T-cell (primary cell): ENCODE results near the gene RPUSD3. TPM values are rescaled to one million over a fixed set of nuclear protein-coding genes. Genes with fewer than 3 reads are reported as not detected.
"Not testable (repeated sequence)": the region's sequence is repeated elsewhere in the genome, so short reads cannot be mapped to it uniquely, and the experiment has no call there.

Experiments used
- ATAC-seq, 4 experiments: fragments of 200-7000 bp in 3 of 4; fragments of 150-1000 bp in 1 of 4; cut with Tn5 transposase; replicated peaks in 1 of 4; 1 replicate in 3 of 4; 2 replicates in 1 of 4; pipeline ENCODE4 v1.10.0; 2021; ENCODE audit warnings: moderate library complexity in 3 of 4, mild to moderate bottlenecking in 2 of 4, moderate number of reproducible peaks in 1 of 4
- CTCF ChIA-PET, 2 donors: fragments of 300-600 bp; sonication (Branson Sonifier 250); formaldehyde crosslinking; loops; one replicate each; lab custom pipeline; 2022; ENCODE audit warnings: antibody characterized with exemption in 2 of 2; lab: Charles Lee
- POLR2A ChIA-PET, 2 donors: fragments of 300-600 bp; sonication (Branson Sonifier 250); formaldehyde crosslinking; loops; one replicate each; lab custom pipeline; 2022; ENCODE audit warnings: antibody characterized with exemption in 2 of 2; lab: Charles Lee
- DNase-seq, 35 experiments: peaks; one replicate each; pipeline versions ENCODE4 v3.0.0 to v3.0.0-alpha.2; 2013 to 2023
- H3K27ac ChIP-seq: one replicate; pipeline ENCODE4 v1.5.1; 2013; ENCODE audit warnings: low read length
- H3K27me3 ChIP-seq, 2 experiments: replicated peaks in 1 of 2; 1 replicate in 1 of 2; 2 replicates in 1 of 2; pipeline versions ENCODE4 v1.6.1 to v1.7.0; 2013; ENCODE audit warnings: low read length in 1 of 2, mixed read lengths in 1 of 2; ENCODE audit not compliant: control insufficient read depth in 2 of 2, insufficient read depth in 2 of 2; ENCODE audit errors: extremely low read depth in 1 of 2
- H3K36me3 ChIP-seq, 2 donors: 1 replicate in 1 of 2; 2 replicates in 1 of 2; pipeline versions ENCODE4 v1.6.1 to v1.7.0; 2013; ENCODE audit warnings: low read length in 1 of 2; ENCODE audit not compliant: control insufficient read depth in 2 of 2, insufficient read depth in 1 of 2; ENCODE audit errors: extremely low read depth in 1 of 2
- H3K4me1 ChIP-seq, 2 experiments: 1 replicate in 1 of 2; 2 replicates in 1 of 2; pipeline versions ENCODE4 v1.6.1 to v1.7.0; 2013; ENCODE audit warnings: low read length in 2 of 2, mixed read lengths in 1 of 2; ENCODE audit not compliant: insufficient read depth in 2 of 2, control insufficient read depth in 1 of 2; ENCODE audit errors: extremely low read depth in 1 of 2
- H3K4me3 ChIP-seq, 2 donors: 1 replicate in 1 of 2; 2 replicates in 1 of 2; pipeline versions ENCODE4 v1.5.1 to v1.7.0; 2013; ENCODE audit warnings: mild to moderate bottlenecking in 2 of 2, low read length in 1 of 2, moderate library complexity in 1 of 2; ENCODE audit not compliant: control insufficient read depth in 1 of 2; ENCODE audit errors: extremely low read depth in 1 of 2
- H3K9me3 ChIP-seq: 2 replicates; pipeline ENCODE4 v1.7.0; 2013
- H3K27ac Mint-ChIP-seq, 2 donors: one replicate each; pipeline ENCODE4 v1.8.0; 2020 to 2021; ENCODE audit warnings: mild to moderate bottlenecking in 2 of 2, mixed read lengths in 2 of 2
- H3K27me3 Mint-ChIP-seq, 2 donors: one replicate each; pipeline ENCODE4 v1.8.0; 2021 to 2022; ENCODE audit warnings: mixed read lengths in 2 of 2
- H3K36me3 Mint-ChIP-seq: one replicate; pipeline ENCODE4 v1.8.0; 2021; ENCODE audit warnings: mixed read lengths
- H3K4me1 Mint-ChIP-seq, 3 donors: one replicate each; pipeline ENCODE4 v1.8.0; 2020 to 2022; ENCODE audit warnings: mixed read lengths in 3 of 3, mild to moderate bottlenecking in 1 of 3
- H3K4me3 Mint-ChIP-seq, 3 donors: one replicate each; pipeline ENCODE4 v1.8.0; 2020 to 2022; ENCODE audit warnings: mild to moderate bottlenecking in 3 of 3, mixed read lengths in 3 of 3, moderate library complexity in 3 of 3
- H3K9me3 Mint-ChIP-seq, 3 donors: one replicate each; pipeline ENCODE4 v1.8.0; 2020 to 2022; ENCODE audit warnings: mixed read lengths in 3 of 3
- WGBS: methylation state at CpG from one replicate; pipeline ENCODE4 v1.1.5; 2013; ENCODE audit warnings: missing lambda C conversion rate; ENCODE audit not compliant: insufficient coverage; 5-methylcytosine and 5-hydroxymethylcytosine counted together
- total RNA-seq, 35 experiments: library from RNA in 6 of 35; stranded (reverse) in 6 of 35; fragments of 120-200 nt in 1 of 35; gene quantifications; one replicate each; pipeline versions ENCODE4 v1.2.1 to v1.2.4 and lab custom pipeline; 2013 to 2026

The RPUSD3 gene
- total RNA-seq, 5 donors from 2014 or later (not counting 1 experiment from before 2014, with no cell fraction given): 23.6 to 70.5 (median 64.7) TPM

- H3K36me3 ChIP-seq, H3K4me1 ChIP-seq, H3K27me3 ChIP-seq, DNase-seq, H3K27ac Mint-ChIP-seq, H3K4me3 ChIP-seq, H3K36me3 Mint-ChIP-seq, ATAC-seq, H3K27ac ChIP-seq, H3K9me3 ChIP-seq, H3K4me3 Mint-ChIP-seq, H3K9me3 Mint-ChIP-seq, H3K27me3 Mint-ChIP-seq, CTCF ChIA-PET: not testable (repeated sequence)
- peaks cover 0 to 13% (median 6%) of the 10 kb centered on the region in 3 donors for H3K4me1 Mint-ChIP-seq
- POLR2A ChIA-PET: interaction anchor here in 1 of 2 donors (0.6 kb wide), 1 partner anchor 37 kb away, joined by 3 read pairs; no protein-coding TSS in a partner anchor
- 65% methylated on average over 2 of the region's 6 CpGs for WGBS
These were observed 8.1 kb upstream of the RPUSD3 start for GRCh38 chr3:9851926-9852325.

- H3K36me3 Mint-ChIP-seq, H3K4me3 Mint-ChIP-seq, H3K27ac Mint-ChIP-seq, CTCF ChIA-PET, H3K4me1 ChIP-seq, H3K4me3 ChIP-seq, H3K27me3 Mint-ChIP-seq, H3K9me3 ChIP-seq, H3K36me3 ChIP-seq, H3K9me3 Mint-ChIP-seq, H3K27ac ChIP-seq, H3K27me3 ChIP-seq, DNase-seq, ATAC-seq: not testable (repeated sequence)
- peaks cover 0 to 13% (median 6%) of the 10 kb centered on the region in 3 donors for H3K4me1 Mint-ChIP-seq
- POLR2A ChIA-PET: interaction anchor here in 1 of 2 donors (0.6 kb wide), 1 partner anchor 37 kb away, joined by 3 read pairs; no protein-coding TSS in a partner anchor
- 83% methylated on average over 5 of the region's 6 CpGs for WGBS
These were observed 7.6 kb upstream of the RPUSD3 start for GRCh38 chr3:9851383-9851782.

GRCh38 chr3:9848860-9849259 lies 5.1 kb upstream of the RPUSD3 start:
- H3K36me3 Mint-ChIP-seq, H3K27ac ChIP-seq, H3K27me3 Mint-ChIP-seq, H3K4me3 ChIP-seq, H3K9me3 Mint-ChIP-seq, H3K4me3 Mint-ChIP-seq, H3K9me3 ChIP-seq, H3K27ac Mint-ChIP-seq, ATAC-seq, H3K36me3 ChIP-seq, POLR2A ChIA-PET, H3K27me3 ChIP-seq: not testable (repeated sequence)
- WGBS: no CpG with 5 or more reads among the region's 4 CpGs
- H3K4me1 ChIP-seq: peaks cover 4 to 11% of the 10 kb centered on the region in 2 experiments
- peak in 2 of 35 experiments; percentile 7 to 60 for DNase-seq
- peaks cover 8 to 19% (median 14%) of the 10 kb centered on the region in 3 donors for H3K4me1 Mint-ChIP-seq
- CTCF ChIA-PET: interaction anchor here in 1 of 2 donors (0.6 kb wide), 1 partner anchor 1956 kb away, joined by 5 read pairs; no protein-coding TSS in a partner anchor

GRCh38 chr3:9847870-9848269 lies 4.1 kb upstream of the RPUSD3 start:
- CTCF ChIA-PET, H3K36me3 Mint-ChIP-seq, POLR2A ChIA-PET: not testable (repeated sequence)

GRCh38 chr3:9846931-9847488 lies 3.2 kb upstream of the RPUSD3 start:
- CTCF ChIA-PET: no interaction called here
- POLR2A ChIA-PET: no interaction called here
- Mint-ChIP-seq H3K4me3 (no peak overlapping the region), H3K36me3 (peaks cover 1% of the 10 kb centered on the region), H3K27ac (no peak overlapping the region), H3K9me3 (no peaks in the 10 kb centered on the region), H3K4me1 (peaks cover 18 to 27% (median 27%) of the 10 kb centered on the region in 3 donors), H3K27me3 (no peaks in the 10 kb centered on the region)
- Histone ChIP-seq H3K9me3 (no peaks in the 10 kb centered on the region), H3K27ac (no peak overlapping the region), H3K27me3 (no peaks in the 10 kb centered on the region), H3K4me3 (no peak overlapping the region), H3K4me1 (peaks cover 7 to 23% of the 10 kb centered on the region in 2 experiments), H3K36me3 (no peaks in the 10 kb centered on the region)
- no peak for DNase-seq
- 100% methylated on average over 3 of the region's 6 CpGs for WGBS
- no peak for ATAC-seq

More at GRCh38 chr3:9847870-9848269, 4.1 kb upstream of the RPUSD3 start:
- H3K4me1 ChIP-seq: peaks cover 7 to 15% of the 10 kb centered on the region in 2 experiments
- not testable (repeated sequence) for H3K27ac ChIP-seq, H3K9me3 Mint-ChIP-seq, ATAC-seq, H3K36me3 ChIP-seq, DNase-seq, H3K27me3 ChIP-seq, H3K27ac Mint-ChIP-seq, H3K4me3 ChIP-seq, H3K9me3 ChIP-seq, H3K4me3 Mint-ChIP-seq, H3K27me3 Mint-ChIP-seq
- WGBS: 100% methylated on average over 2 of the region's 9 CpGs
- peaks cover 12 to 20% (median 18%) of the 10 kb centered on the region in 3 donors for H3K4me1 Mint-ChIP-seq

GRCh38 chr3:9846231-9846630 lies 2.4 kb upstream of the RPUSD3 start:
- ATAC-seq: no peak
- H3K27me3 ChIP-seq: no peaks in the 10 kb centered on the region
- DNase-seq: no peak
- ChIA-PET POLR2A (interaction anchor here in 1 of 2 donors (0.7 kb wide), 1 partner anchor 47 kb away, joined by 3 read pairs; no protein-coding TSS in a partner anchor), CTCF (interaction anchor here in 1 of 2 donors (0.6 to 0.8 kb wide), 2 partner anchors 53 to 291 kb away, joined by 3 read pairs; partner anchors contain the start of gene ARPC4)
- peaks cover 6% of the 10 kb centered on the region for H3K36me3 Mint-ChIP-seq
- 89% methylated on average over 6 of the region's 6 CpGs for WGBS
- no peaks in the 10 kb centered on the region for H3K27me3 Mint-ChIP-seq
- no peak overlapping the region for H3K27ac ChIP-seq
- no peak overlapping the region for H3K27ac Mint-ChIP-seq
- H3K4me3 ChIP-seq: no peak overlapping the region
- peaks cover 21 to 31% (median 30%) of the 10 kb centered on the region in 3 donors for H3K4me1 Mint-ChIP-seq
- no peaks in the 10 kb centered on the region for H3K9me3 ChIP-seq
- H3K36me3 ChIP-seq: peaks cover 4 to 6% of the 10 kb centered on the region in 2 donors
- no peaks in the 10 kb centered on the region for H3K9me3 Mint-ChIP-seq
- peaks cover 7 to 25% of the 10 kb centered on the region in 2 experiments for H3K4me1 ChIP-seq
- no peak overlapping the region for H3K4me3 Mint-ChIP-seq
